GM23338 (cell line): Measurements from ENCODE around the gene JPH4.

Experiments used
- CREB1 ChIP-seq: fragments of 250-450 bp; sonication (Bioruptor Pico); IDR thresholded peaks from 2 replicates; pipeline ENCODE4 v1.5.0; 2020; ENCODE audit warnings: low read depth, mild to moderate bottlenecking, moderate library complexity
- ETS1 ChIP-seq: IDR thresholded peaks from 2 replicates; pipeline ENCODE4 v1.6.1; 2016; ENCODE audit warnings: antibody characterized with exemption

DNA sequence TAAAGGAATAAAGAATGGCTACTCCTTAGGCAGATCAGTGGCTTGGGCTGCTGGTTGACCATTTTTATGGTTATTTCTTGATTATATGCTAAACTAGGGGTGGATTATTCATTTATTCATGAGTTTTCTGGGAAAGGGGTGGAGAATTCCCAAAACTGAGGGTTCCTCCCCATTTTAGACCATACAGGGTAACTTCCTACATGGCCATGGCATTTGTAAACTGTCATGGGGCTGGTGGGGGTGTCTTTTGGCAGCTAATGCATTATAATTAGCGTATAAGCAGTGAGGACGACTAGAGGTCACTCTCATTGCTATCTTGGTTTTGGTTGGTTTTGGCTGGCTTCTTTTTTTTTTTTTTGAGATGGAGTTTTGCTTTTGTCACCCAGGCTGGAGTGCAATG is 25.6 kb upstream of the JPH4 start:
- TF ChIP-seq CREB1 (CRISPR knock-in tag) (no peak), ETS1 (no peak)
